ENCODE measurements around the gene CGB1.
"Not testable (repeated sequence)": the region's sequence is repeated elsewhere in the genome, so short reads cannot be mapped to it uniquely, and the experiment has no call there.

GRCh38 chr19:49029749-49030148 lies 6.9 kb downstream of the CGB1 start:
- TF ChIP-seq CTCF, EP300 (IDR thresholded peaks at IDR 0.05): not testable (repeated sequence)

Data from tibial nerve (tissue), 4 donors.